Effector CD8-positive, alpha-beta T cell (primary cell): ENCODE results near the gene FRY.
A peak's percentile ranks its signal among the peaks of the same experiment; 100 is the strongest.

ENCODE experiments used
- DNase-seq: peaks from one replicate; lab custom pipeline; 2025; lab: John Stamatoyannopoulos, UW

The FRY gene

DNA sequence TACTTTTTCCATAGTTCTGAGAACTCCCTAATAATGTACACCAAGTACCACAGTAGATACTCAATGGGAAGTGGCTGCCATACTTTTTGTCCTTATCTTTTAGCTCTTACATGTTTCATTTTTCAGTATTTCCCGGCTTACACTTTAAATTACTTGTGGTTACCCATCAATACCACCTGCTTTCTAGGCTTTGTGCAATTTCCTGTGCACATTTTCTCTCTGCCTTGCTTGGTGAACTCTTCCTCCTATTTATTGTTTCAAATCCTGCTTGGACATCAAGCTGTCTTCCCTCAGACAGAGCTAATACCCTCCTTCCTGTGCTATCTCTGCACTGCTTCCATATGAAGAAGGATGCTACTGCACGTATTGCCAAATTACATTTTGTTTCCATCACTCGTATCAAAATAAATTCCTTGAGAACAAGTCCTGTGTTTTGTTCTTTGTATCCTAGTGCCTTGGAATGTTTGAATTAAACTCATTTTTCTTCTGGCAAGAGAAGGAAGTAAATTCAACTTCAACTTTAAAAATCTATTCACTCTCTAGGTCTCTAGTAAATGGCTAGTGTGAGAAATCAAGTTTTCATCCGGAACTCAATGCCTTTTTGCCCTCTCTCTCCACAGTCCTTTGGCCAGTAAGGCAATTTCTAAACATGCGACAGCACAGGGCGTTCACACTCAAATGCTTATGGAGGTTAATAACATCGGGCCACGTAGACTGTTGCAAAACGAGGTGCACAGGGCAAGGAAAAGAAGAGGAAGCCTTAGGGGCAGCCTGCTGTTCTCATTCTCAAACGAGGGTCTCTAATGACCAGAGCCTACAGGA is 277.9 kb downstream of the FRY start:
- DNase-seq = no peak

GRCh38 chr13:32310134-32310706 is 278.6 kb downstream of the FRY start:
- DNase-seq = no peak

GRCh38 chr13:32311188-32311897 is 279.8 kb downstream of the FRY start:
- DNase-seq = no peak

DNA sequence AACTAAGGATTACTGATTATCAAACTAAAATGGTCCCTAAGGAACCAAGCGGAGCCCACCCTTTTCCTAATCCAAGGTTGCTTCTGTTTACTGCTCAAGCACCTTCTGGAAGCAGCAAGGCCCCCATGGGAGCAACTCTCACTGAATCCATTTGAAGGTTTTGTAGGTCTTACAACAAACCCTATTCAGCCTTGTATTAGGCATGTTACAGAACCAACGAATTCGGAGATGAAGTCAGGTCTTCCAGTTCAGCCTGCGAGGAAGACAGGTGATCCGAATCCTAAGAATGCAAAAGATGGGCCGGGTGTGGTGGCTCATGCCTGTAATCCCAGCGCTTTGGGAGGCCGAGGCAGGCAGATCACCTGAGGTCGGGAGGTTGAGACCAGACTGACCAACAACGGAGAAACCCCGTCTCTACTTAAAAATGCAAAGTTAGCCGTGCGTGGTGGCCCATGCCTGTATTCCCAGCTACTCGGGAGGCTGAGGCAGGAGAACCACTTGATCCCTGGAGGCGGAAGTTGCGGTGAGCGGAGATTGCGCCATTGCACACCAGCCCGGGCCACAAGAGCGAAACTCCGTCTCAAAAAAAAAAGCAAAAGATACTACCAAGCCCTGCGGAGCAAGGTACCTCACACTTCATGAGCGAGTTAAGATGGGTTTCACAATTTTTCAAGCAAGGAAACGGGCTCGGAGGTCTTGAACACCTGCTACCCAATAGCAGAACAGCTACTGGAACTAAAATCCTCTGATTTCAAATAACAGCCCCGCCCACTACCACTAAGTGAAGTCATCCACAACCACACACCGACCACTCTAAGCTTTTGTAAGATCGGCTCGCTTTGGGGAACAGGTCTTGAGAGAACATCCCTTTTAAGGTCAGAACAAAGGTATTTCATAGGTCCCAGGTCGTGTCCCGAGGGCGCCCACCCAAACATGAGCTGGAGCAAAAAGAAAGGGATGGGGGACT is 283.0 kb downstream of the FRY start:
- DNase-seq = peak; percentile 45

GRCh38 chr13:32315238-32316027 is 283.9 kb downstream of the FRY start, which contains the start of the genes BRCA2 and ZAR1L:
TSS of gene BRCA2 (plus strand) at chr13:32315508. CDS start at chr13:32316461, 953 bp downstream.
TSS of gene ZAR1L (minus strand) at chr13:32315363. CDS start at chr13:32311925, 3,438 bp downstream.
- DNase-seq = peak; percentile 76

- no peak for DNase-seq
Measured at GRCh38 chr13:32316028-32316339, 284.4 kb downstream of the FRY start.

DNA sequence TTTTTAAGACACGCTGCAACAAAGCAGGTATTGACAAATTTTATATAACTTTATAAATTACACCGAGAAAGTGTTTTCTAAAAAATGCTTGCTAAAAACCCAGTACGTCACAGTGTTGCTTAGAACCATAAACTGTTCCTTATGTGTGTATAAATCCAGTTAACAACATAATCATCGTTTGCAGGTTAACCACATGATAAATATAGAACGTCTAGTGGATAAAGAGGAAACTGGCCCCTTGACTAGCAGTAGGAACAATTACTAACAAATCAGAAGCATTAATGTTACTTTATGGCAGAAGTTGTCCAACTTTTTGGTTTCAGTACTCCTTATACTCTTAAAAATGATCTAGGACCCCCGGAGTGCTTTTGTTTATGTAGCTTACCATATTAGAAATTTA is 284.9 kb downstream of the FRY start:
- DNase-seq = no peak

GRCh38 chr13:32317716-32318465 is 286.3 kb downstream of the FRY start:
- no peak for DNase-seq

GRCh38 chr13:32320528-32320927 is 289.0 kb downstream of the FRY start:
- no peak for DNase-seq

GRCh38 chr13:32323912-32324311 is 292.3 kb downstream of the FRY start:
- no peak for DNase-seq

DNA sequence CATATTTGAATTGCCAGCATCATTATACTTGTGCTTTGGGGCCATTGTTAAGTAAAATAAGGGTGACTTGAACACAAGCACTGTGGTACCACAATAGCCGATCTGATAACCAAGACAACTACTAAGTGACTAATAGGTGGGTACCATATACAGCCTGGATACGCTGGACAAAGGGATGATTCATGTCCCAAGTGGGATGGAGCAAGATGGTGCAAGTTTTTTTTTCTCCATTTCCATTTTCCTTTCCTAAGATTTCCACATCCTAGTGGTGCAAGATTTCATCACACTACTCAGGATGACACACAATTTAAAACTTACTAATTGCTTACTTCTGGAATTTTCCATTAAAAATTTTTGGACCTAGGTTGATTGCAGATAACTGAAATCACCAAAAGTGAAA is 298.9 kb downstream of the FRY start:
- no peak for DNase-seq

GRCh38 chr13:32334671-32335070 is 303.1 kb downstream of the FRY start:
- DNase-seq = no peak

DNA sequence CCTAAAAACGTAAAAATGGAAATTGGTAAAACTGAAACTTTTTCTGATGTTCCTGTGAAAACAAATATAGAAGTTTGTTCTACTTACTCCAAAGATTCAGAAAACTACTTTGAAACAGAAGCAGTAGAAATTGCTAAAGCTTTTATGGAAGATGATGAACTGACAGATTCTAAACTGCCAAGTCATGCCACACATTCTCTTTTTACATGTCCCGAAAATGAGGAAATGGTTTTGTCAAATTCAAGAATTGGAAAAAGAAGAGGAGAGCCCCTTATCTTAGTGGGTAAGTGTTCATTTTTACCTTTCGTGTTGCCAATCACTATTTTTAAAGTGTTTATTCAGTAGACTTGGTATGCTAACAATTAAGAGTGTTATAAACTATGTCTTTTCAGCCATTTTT is 309.3 kb downstream of the FRY start:
- DNase-seq = no peak

- no peak for DNase-seq
Measured at GRCh38 chr13:32347651-32348050, 316.1 kb downstream of the FRY start.
